MCF 10A (cell line): ENCODE measurements around the gene MYOCOS. TPM values are rescaled to one million over a fixed set of nuclear protein-coding genes. Genes with fewer than 3 reads are reported as not detected.

Experiments
- BruUV-seq: library from RNA; stranded (reverse); fragments of 400-500 nt; replicated peaks from 2 replicates; lab custom pipeline; 2021; lab: Mats Ljungman, UMichigan
- CTCF ChIA-PET: fragments of 300-600 bp; sonication (Branson Sonifier 250); formaldehyde crosslinking; extraction: SDS; loops from one replicate; lab custom pipeline; 2021; ENCODE audit warnings: antibody characterized with exemption, inconsistent platforms; lab: Yijun Ruan, JAX
- POLR2A ChIA-PET: fragments of 300-600, 350-650 bp; sonication (Branson Sonifier 250); formaldehyde crosslinking; extraction: SDS; loops from one replicate; lab custom pipeline; 2020; ENCODE audit warnings: antibody characterized with exemption, inconsistent platforms; lab: Yijun Ruan, JAX
- DNase-seq: peaks from one replicate; pipeline ENCODE4 v3.0.0-alpha.2; 2018; ENCODE audit not compliant: unreplicated experiment
- H3K27ac Mint-ChIP-seq: one replicate; pipeline ENCODE4 v1.8.0; 2022; ENCODE audit warnings: mild to moderate bottlenecking, low read depth, mixed read lengths; ENCODE audit not compliant: unreplicated experiment
- H3K27me3 Mint-ChIP-seq: one replicate; pipeline ENCODE4 v1.8.0; 2022; ENCODE audit warnings: mixed read lengths; ENCODE audit not compliant: insufficient read depth, unreplicated experiment
- H3K36me3 Mint-ChIP-seq: one replicate; pipeline ENCODE4 v1.8.0; 2022; ENCODE audit warnings: mild to moderate bottlenecking, moderate library complexity, mixed read lengths; ENCODE audit not compliant: insufficient read depth, unreplicated experiment
- H3K4me1 Mint-ChIP-seq: one replicate; pipeline ENCODE4 v1.8.0; 2022; ENCODE audit warnings: mixed read lengths; ENCODE audit not compliant: insufficient read depth, unreplicated experiment
- H3K4me3 Mint-ChIP-seq: one replicate; pipeline ENCODE4 v1.8.0; 2022; ENCODE audit warnings: mild to moderate bottlenecking, moderate library complexity, mixed read lengths; ENCODE audit not compliant: unreplicated experiment
- H3K9me3 Mint-ChIP-seq: one replicate; pipeline ENCODE4 v1.8.0; 2022; ENCODE audit warnings: mixed read lengths; ENCODE audit not compliant: unreplicated experiment
- CTCF ChIP-seq: fragments of 200-600 bp; IDR thresholded peaks from one replicate; pipeline ENCODE4 v1.8.0; 2022; ENCODE audit warnings: antibody characterized with exemption, mild to moderate bottlenecking; ENCODE audit not compliant: unreplicated experiment
- intact Hi-C: fragments of 100-400 bp; cut with micrococcal nuclease; formaldehyde crosslinking; loops from 2 replicates; pipeline ENCODE4 v1.14.1; 2022
- total RNA-seq: library from RNA; stranded (reverse); gene quantifications from 2 replicates; pipeline ENCODE4 v1.2.3, GENCODE V29; 2022

The MYOCOS gene
- total RNA-seq, 1 experiment from 2014 or later: 0.23 TPM

DNA sequence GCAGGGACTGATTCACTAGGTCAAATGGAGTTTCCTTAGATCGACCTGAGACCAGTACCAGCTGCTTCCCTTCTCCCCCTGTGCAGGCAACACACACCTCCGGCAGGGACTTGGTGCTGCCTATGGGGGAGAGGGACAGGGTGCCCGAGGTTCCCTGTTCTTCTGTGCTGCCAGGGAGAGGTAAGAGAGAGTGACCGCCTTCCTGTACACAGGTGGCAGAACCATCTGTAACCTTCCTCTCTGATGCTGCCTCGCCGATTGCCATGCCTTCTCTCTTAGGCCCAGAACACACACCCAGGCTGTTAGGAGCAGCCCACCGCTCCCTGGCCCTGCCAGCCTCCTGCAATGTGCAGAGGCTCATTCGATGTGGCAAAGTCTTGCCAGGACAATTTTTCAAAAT, 21.1 kb downstream of the MYOCOS start:
- DNase-seq: no peak
- intact Hi-C loops: loop anchor here (10.0 kb wide), 1 partner anchor 102 kb away; the partner anchor contains the start of gene VAMP4
- ChIA-PET POLR2A (no interaction called here), CTCF (interaction anchor here (0.6 to 4.3 kb wide), 7 partner anchors 9 to 1835 kb away, joined by 3 to 72 read pairs (median 5); no protein-coding TSS in a partner anchor)
- BruUV-seq: no TSS peak
- Mint-ChIP-seq H3K4me1 (no peaks in the 10 kb centered on the region), H3K9me3 (no peaks in the 10 kb centered on the region), H3K36me3 (no peaks in the 10 kb centered on the region), H3K27me3 (no peaks in the 10 kb centered on the region), H3K27ac (no peak overlapping the region), H3K4me3 (no peak overlapping the region)
- no peak for TF ChIP-seq CTCF

- peak; percentile 74 for TF ChIP-seq CTCF
- intact Hi-C loops: loop anchor here (1.0 to 10.0 kb wide), 4 partner anchors 71 to 340 kb away; partner anchors contain the start of gene VAMP4
- no TSS peak for BruUV-seq
- ChIA-PET POLR2A (interaction anchor here (1.0 to 1.8 kb wide), 4 partner anchors 10 to 160 kb away, joined by 3 to 6 read pairs (median 4); partner anchors contain the start of genes METTL13 and PRRC2C), CTCF (interaction anchor here (0.5 to 4.3 kb wide), 53 partner anchors 8 to 866 kb away, joined by 3 to 72 read pairs (median 4); partner anchors contain the start of genes MYOCOS and VAMP4)
- H3K27ac Mint-ChIP-seq: no peak overlapping the region
- no peak overlapping the region for H3K4me3 Mint-ChIP-seq
- H3K4me1 Mint-ChIP-seq: no peaks in the 10 kb centered on the region
- no peaks in the 10 kb centered on the region for H3K9me3 Mint-ChIP-seq
- H3K36me3 Mint-ChIP-seq: no peaks in the 10 kb centered on the region
- H3K27me3 Mint-ChIP-seq: no peaks in the 10 kb centered on the region
- DNase-seq: peak; percentile 94
Observed at GRCh38 chr1:171644805-171645483, 22.9 kb downstream of the MYOCOS start.

DNA sequence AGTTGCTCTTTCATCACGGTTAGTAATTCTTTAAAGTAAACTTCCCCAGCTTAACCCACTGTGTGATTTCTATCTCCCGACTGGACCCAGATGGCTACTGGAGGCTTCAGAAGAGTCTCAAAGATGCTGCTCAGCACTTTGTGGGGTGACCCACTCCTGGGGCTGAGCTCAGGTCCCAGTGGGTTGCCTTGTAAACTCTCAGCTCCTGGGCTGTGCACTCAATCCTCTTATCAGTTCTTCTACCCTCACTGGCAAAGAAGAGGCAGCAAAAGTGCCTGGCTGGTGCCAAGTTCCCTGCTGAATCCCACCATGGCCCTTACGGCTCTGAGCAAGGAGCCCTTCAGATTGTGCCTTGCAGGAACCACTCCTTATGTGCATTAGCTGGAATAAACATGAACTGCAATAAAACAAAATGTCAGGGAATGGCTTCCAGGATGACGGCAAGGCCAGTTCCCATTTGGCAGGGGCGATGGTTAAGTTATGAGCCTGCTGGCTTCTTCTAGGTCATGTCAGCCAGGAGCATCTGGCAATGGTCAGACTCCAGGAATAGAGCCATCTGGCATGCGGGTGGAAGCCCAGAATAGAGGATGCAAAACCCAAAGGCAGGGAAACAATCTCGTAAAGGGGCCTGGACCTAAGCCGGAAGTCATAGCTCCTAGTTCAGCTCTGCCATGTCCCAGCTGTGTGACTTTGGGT, 23.7 kb downstream of the MYOCOS start:
- no peaks in the 10 kb centered on the region for H3K27me3 Mint-ChIP-seq
- no TSS peak for BruUV-seq
- no peak overlapping the region for H3K27ac Mint-ChIP-seq
- no peaks in the 10 kb centered on the region for H3K4me1 Mint-ChIP-seq
- no peak overlapping the region for H3K4me3 Mint-ChIP-seq
- CTCF ChIA-PET: interaction anchor here (0.6 to 4.3 kb wide), 32 partner anchors 9 to 865 kb away, joined by 3 to 72 read pairs (median 4); partner anchors contain the start of gene VAMP4
- POLR2A ChIA-PET: interaction anchor here (0.7 to 1.8 kb wide), 4 partner anchors 9 to 136 kb away, joined by 3 to 6 read pairs (median 4); partner anchors contain the start of gene METTL13
- H3K9me3 Mint-ChIP-seq: no peaks in the 10 kb centered on the region
- intact Hi-C loops: loop anchor here (1.0 to 10.0 kb wide), 4 partner anchors 71 to 340 kb away; partner anchors contain the start of gene VAMP4
- no peak for TF ChIP-seq CTCF
- no peaks in the 10 kb centered on the region for H3K36me3 Mint-ChIP-seq
- no peak for DNase-seq

GRCh38 chr1:171646249-171646560, 24.2 kb downstream of the MYOCOS start:
- Mint-ChIP-seq H3K9me3 (no peaks in the 10 kb centered on the region), H3K4me1 (no peaks in the 10 kb centered on the region), H3K27ac (no peak overlapping the region), H3K4me3 (no peak overlapping the region), H3K36me3 (no peaks in the 10 kb centered on the region), H3K27me3 (no peaks in the 10 kb centered on the region)
- no TSS peak for BruUV-seq
- no peak for TF ChIP-seq CTCF
- POLR2A ChIA-PET: interaction anchor here (0.7 kb wide), 1 partner anchor 35 kb away, joined by 3 read pairs; no protein-coding TSS in a partner anchor
- no peak for DNase-seq
- CTCF ChIA-PET: interaction anchor here (0.6 to 4.3 kb wide), 17 partner anchors 9 to 753 kb away, joined by 3 to 72 read pairs (median 8); partner anchors contain the start of gene VAMP4
- intact Hi-C loops: loop anchor here (10.0 kb wide), 1 partner anchor 99 kb away; the partner anchor contains the start of gene VAMP4
